ENCODE data around the gene PSENEN. TPM values are rescaled to one million over a fixed set of nuclear protein-coding genes. Genes with fewer than 3 reads are reported as not detected.
A peak's percentile ranks its signal among the peaks of the same experiment; 100 is the strongest.

PSENEN gene
- total and polyA plus RNA-seq, 9 of the 15 experiments (the other 6 are each of a cell fraction or from before 2014, with no cell fraction given) = 34.5 to 299 (median 61.1) TPM

- TF ChIP-seq TCFL5 (CRISPR knock-in tag; conservative IDR thresholded peaks at IDR 0.05) (no peak), PHF8 (IDR thresholded peaks at IDR 0.05; ENCODE audit: borderline replicate concordance, low read length) (no peak), ARID1B (IDR thresholded peaks at IDR 0.05) (no peak), RAD51 (IDR thresholded peaks at IDR 0.05; ENCODE audit: borderline replicate concordance, low read depth) (peak; percentile 49; the same call in 1 of the 2 replicates), IRF1 (CRISPR knock-in tag; IDR thresholded peaks at IDR 0.05; ENCODE audit: borderline replicate concordance) (no peak), NFYB (IDR thresholded peaks at IDR 0.05; ENCODE audit: extremely low read depth, insufficient read length) (peak; percentile 89), NR2C2 (CRISPR knock-in tag; IDR thresholded peaks at IDR 0.05) (peak; percentile 65), NR2C2 (tag; IDR thresholded peaks at IDR 0.05) (no peak), ZFP36 (IDR thresholded peaks at IDR 0.05; ENCODE audit: low read depth, low read length, partially characterized antibody) (no peak), NELFE (IDR thresholded peaks at IDR 0.05; ENCODE audit: insufficient read depth, insufficient read length) (no peak), POLR2B (IDR thresholded peaks at IDR 0.05; ENCODE audit: low read depth, partially characterized antibody) (no peak), ZNF133 (CRISPR knock-in tag; IDR thresholded peaks at IDR 0.05) (no peak), ZNF316 (IDR thresholded peaks at IDR 0.05) (no peak), ETV6 (IDR thresholded peaks at IDR 0.05; ENCODE audit: borderline replicate concordance in 1 of 2, low read depth in 2 of 2, low read length in 1 of 2) (no peak), ETV6 (CRISPR knock-in tag; IDR thresholded peaks at IDR 0.05; ENCODE audit: borderline replicate concordance) (no peak; the same call in 1 of the 2 replicates), NR2F6 (CRISPR knock-in tag; IDR thresholded peaks at IDR 0.05) (no peak), MCM3 (IDR thresholded peaks at IDR 0.05) (no peak), STAG1 (CRISPR knock-in tag; IDR thresholded peaks at IDR 0.05; ENCODE audit: borderline replicate concordance) (no peak; the same call in 1 of the 2 replicates), HMG20B (CRISPR knock-in tag; IDR thresholded peaks at IDR 0.05) (0 out of 2 replicates have a peak, but pooled peaks have one; percentile 72), RFX1 (IDR thresholded peaks at IDR 0.05) (no peak), HEY1 (CRISPR knock-in tag; IDR thresholded peaks at IDR 0.05; ENCODE audit: borderline replicate concordance) (no peak)
- TF ChIP-seq, protein P1, sequence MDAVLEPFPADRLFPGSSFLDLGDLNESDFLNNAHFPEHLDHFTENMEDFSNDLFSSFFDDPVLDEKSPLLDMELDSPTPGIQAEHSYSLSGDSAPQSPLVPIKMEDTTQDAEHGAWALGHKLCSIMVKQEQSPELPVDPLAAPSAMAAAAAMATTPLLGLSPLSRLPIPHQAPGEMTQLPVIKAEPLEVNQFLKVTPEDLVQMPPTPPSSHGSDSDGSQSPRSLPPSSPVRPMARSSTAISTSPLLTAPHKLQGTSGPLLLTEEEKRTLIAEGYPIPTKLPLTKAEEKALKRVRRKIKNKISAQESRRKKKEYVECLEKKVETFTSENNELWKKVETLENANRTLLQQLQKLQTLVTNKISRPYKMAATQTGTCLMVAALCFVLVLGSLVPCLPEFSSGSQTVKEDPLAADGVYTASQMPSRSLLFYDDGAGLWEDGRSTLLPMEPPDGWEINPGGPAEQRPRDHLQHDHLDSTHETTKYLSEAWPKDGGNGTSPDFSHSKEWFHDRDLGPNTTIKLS (IDR thresholded peaks at IDR 0.05; ENCODE audit: borderline replicate concordance, low read depth) = no peak
- TF ChIP-seq, protein P2, sequence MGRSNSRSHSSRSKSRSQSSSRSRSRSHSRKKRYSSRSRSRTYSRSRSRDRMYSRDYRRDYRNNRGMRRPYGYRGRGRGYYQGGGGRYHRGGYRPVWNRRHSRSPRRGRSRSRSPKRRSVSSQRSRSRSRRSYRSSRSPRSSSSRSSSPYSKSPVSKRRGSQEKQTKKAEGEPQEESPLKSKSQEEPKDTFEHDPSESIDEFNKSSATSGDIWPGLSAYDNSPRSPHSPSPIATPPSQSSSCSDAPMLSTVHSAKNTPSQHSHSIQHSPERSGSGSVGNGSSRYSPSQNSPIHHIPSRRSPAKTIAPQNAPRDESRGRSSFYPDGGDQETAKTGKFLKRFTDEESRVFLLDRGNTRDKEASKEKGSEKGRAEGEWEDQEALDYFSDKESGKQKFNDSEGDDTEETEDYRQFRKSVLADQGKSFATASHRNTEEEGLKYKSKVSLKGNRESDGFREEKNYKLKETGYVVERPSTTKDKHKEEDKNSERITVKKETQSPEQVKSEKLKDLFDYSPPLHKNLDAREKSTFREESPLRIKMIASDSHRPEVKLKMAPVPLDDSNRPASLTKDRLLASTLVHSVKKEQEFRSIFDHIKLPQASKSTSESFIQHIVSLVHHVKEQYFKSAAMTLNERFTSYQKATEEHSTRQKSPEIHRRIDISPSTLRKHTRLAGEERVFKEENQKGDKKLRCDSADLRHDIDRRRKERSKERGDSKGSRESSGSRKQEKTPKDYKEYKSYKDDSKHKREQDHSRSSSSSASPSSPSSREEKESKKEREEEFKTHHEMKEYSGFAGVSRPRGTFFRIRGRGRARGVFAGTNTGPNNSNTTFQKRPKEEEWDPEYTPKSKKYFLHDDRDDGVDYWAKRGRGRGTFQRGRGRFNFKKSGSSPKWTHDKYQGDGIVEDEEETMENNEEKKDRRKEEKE (IDR thresholded peaks at IDR 0.05; ENCODE audit: borderline replicate concordance in 1 of 2, control insufficient read depth in 1 of 2, low read depth in 2 of 2, low read length in 1 of 2) = no peak
- TF ChIP-seq, protein P3, sequence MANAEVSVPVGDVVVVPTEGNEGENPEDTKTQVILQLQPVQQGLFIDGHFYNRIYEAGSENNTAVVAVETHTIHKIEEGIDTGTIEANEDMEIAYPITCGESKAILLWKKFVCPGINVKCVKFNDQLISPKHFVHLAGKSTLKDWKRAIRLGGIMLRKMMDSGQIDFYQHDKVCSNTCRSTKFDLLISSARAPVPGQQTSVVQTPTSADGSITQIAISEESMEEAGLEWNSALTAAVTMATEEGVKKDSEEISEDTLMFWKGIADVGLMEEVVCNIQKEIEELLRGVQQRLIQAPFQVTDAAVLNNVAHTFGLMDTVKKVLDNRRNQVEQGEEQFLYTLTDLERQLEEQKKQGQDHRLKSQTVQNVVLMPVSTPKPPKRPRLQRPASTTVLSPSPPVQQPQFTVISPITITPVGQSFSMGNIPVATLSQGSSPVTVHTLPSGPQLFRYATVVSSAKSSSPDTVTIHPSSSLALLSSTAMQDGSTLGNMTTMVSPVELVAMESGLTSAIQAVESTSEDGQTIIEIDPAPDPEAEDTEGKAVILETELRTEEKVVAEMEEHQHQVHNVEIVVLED (CRISPR knock-in tag; IDR thresholded peaks at IDR 0.05) = no peak
Measured at GRCh38 chr19:35704218-35704617, 41.2 kb upstream of the PSENEN start, which contains the start of gene ZBTB32 (continued).
